GM18870 (cell line): Measurements from ENCODE around the gene IQGAP1.
A peak's percentile ranks its signal among the peaks of the same experiment; 100 is the strongest.
"Not testable (repeated sequence)": the region's sequence is repeated elsewhere in the genome, so short reads cannot be mapped to it uniquely, and the experiment has no call there.

Experiments
- ATAC-seq: cut with Tn5 transposase; IDR thresholded peaks from one replicate; pipeline ENCODE4 v1.9.1; 2021; ENCODE audit warnings: moderate library complexity; ENCODE audit not compliant: unreplicated experiment

Gene IQGAP1

GRCh38 chr15:90519688-90520087, 131.6 kb downstream of the IQGAP1 start:
- no peak for ATAC-seq

- no peak for ATAC-seq
These were observed 132.3 kb downstream of the IQGAP1 start for GRCh38 chr15:90520365-90520764.

- no peak for ATAC-seq
These were observed 135.3 kb downstream of the IQGAP1 start for GRCh38 chr15:90523373-90523772.

GRCh38 chr15:90524018-90524803, 136.2 kb downstream of the IQGAP1 start:
- ATAC-seq = not testable (repeated sequence)

GRCh38 chr15:90529011-90529370, 140.9 kb downstream of the IQGAP1 start:
- no peak for ATAC-seq

- ATAC-seq = peak; percentile 37
These were observed 141.6 kb downstream of the IQGAP1 start, which contains the start of gene CRTC3 for GRCh38 chr15:90529371-90530249. CRTC3 (plus strand) TSS chr15:90529923; CDS start chr15:90530072, 149 bp downstream.

GRCh38 chr15:90530250-90531051, 142.4 kb downstream of the IQGAP1 start:
- peak; percentile 22 for ATAC-seq

- no peak for ATAC-seq
These were observed 143.1 kb downstream of the IQGAP1 start for GRCh38 chr15:90531147-90531546.

- no peak for ATAC-seq
These were observed 147.2 kb downstream of the IQGAP1 start for GRCh38 chr15:90535254-90535653.

- ATAC-seq = no peak
These were observed 151.7 kb downstream of the IQGAP1 start for GRCh38 chr15:90539789-90540188.

- ATAC-seq = no peak
These were observed 152.7 kb downstream of the IQGAP1 start for GRCh38 chr15:90540768-90541167.

GRCh38 chr15:90545095-90545494, 157.1 kb downstream of the IQGAP1 start:
- no peak for ATAC-seq

- no peak for ATAC-seq
These were observed 159.5 kb downstream of the IQGAP1 start for GRCh38 chr15:90547540-90547939.

GRCh38 chr15:90550919-90551318, 162.9 kb downstream of the IQGAP1 start:
- ATAC-seq = no peak
